ENCODE results near the gene AP3D1. TPM values are rescaled to one million over a fixed set of nuclear protein-coding genes. Genes with fewer than 3 reads are reported as not detected.
A peak's percentile ranks its signal among the peaks of the same experiment; 100 is the strongest.
"Not testable (repeated sequence)": the region's sequence is repeated elsewhere in the genome, so short reads cannot be mapped to it uniquely, and the experiment has no call there.

The AP3D1 gene
- 50.3 and 54.1 TPM in 2 replicates for polyA plus RNA-seq (2014; cell fraction: cytosol; rRNA removed)
- polyA plus RNA-seq (2014; cell fraction: nucleus; rRNA removed): 93.0 and 103 TPM in 2 replicates

DNA sequence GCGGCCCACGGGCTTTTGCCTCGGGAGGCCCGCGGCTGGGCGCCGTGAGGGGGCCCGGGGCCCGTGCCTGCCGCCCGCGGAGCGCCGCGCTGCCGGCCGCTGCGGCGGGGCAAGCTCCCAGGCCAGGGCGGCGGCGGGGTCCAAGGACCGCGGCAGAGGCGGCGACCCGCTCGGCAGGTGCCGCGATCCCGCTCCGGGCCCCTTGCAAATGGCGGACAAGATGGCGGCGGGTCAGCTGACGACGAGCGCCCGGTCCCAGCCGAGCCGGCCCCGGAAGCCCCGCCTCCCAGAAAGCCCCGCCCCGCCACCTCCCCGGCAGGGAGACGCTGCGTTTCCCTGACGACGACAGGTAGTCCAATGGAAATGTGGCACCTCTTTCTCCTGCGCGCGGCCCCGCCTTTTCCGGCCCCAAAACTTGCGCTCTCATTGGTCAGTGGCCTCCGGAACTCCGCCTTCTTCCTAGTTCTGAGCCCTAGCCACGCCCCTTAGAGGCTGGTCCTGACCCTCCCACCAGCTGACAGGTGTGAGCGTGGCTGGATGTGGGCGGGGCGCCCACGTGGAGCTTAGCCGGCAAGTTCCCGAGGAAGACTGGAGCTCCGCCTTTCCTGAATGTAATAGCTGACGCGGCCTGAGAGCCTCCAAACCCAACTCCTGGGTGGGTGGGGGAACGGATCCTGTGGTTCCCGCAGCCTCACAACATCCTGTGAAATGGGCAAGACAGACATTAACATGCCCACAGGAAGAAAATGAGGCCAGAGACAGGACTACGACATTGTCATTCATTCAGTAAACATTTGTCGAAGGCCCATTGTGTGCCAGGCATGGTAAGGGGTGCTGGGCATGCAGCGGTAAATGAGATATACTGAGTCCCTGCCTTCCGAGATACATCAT, at the start of gene AP3D1:
Gene AP3D1 (minus strand): TSS at position 228 of the 891 bp plus-strand sequence. CDS start 232 bp downstream, outside the sequence.
- peak; percentile 98 for DNase-seq (ENCODE audit: low spot score)

DNA sequence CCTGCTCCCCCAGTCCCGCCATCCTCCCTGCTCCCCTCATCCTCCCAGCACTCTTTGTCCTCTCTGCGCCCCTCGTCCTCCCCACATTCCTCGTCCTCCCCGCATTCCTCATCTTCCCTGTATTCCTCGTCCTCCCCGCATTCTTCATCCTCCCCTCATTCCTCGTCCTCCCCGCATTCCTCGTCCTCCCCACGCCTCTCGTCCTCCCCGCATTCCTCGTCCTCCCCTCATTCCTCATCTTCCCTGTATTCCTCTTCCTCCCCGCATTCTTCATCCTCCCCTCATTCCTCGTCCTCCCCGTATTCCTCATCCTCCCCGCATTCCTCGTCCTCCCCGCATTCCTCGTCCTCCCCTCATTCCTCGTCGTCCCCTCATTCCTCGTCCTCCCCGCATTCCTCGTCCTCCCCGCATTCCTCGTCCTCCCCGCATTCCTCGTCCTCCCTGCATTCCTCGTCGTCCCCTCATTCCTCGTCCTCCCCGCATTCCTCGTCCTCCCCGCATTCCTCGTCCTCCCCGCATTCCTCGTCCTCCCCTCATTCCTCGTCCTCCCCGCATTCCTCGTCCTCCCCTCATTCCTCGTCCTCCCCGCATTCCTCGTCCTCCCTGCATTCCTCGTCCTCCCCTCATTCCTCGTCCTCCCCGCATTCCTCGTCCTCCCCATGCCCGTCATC, 49.4 kb upstream of the AP3D1 start:
- DNase-seq (ENCODE audit: low spot score): not testable (repeated sequence)

DNA sequence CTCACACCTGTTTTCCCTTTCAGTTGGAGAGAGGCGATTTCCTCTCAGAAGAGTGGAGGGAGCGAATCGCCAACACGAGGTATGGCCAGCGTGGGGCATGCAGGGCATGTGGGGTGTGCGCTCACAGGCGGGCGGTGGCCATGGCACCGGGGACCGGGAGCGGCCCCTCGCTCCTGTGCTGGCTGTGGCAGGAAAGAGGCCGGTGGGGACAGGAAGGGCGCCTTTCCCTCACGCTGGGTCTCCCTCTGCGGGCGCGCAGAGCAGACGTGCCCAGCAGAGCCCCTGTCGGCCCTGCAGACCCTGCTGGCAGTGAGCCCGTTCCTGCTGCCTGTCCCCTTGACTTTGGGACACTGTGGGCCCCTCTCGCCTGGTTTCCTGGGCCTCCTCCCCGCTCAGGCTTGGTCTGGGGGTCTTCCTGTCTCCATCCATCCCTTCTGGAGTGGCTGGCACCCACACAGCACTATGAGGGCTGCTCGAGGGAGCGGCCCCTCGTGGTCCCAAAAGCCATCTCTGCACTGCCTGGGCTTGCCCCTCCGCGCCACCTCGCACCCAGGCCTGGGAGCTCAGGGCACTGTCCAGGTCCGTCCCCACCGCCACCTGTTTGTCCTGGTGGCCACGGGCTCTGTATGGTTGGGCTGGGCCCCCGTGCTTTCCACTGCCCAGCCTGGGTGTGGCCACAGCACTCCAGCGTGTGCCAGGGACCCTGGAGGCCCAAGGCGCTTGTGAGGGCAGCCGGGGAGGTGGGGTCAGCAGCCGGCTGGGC, 48.7 kb upstream of the AP3D1 start:
- DNase-seq (ENCODE audit: low spot score): no peak

DNA sequence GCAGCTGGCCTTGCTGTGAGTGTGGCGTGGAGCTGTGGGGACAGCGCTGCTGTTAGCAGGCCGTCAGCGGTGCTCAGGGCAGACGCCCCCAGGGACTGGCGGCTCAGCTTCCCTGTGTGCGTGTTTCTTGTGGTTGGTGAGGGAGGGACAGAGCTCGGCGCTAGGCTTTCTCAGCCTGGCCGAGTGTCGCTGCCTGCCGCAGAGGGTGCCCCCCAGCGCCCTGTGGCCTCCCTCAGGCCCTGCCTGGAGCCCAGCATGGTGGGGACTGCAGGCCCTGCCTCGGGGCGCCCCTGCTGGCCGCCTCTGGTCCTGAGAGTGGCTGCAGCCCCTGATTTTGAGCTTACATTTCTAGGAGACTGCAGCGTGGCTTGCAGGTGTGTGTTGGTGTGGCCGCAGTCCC, 47.8 kb upstream of the AP3D1 start:
- DNase-seq (ENCODE audit: low spot score): peak; percentile 52

DNA sequence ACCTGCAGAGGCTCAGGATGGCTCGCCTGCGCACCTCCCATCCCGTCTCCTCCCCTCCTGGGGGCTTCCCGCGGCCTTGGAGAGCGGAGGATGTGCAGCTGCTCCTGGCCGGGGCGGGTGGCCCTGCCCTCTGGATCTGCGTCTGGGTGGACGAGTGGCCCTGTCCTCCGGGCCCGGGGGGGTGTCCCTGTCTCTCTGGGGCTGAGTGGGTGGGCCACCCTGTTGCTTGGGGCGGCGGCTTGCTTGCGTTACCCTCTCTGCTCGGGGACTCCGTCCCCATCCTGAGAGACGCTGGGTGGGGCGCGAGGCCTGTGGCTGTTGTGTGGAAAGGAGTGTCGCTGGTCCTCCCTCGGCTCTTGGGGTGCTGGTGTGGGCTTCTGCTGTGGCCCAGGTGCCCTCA, 47.0 kb upstream of the AP3D1 start:
- DNase-seq (ENCODE audit: low spot score): no peak

DNA sequence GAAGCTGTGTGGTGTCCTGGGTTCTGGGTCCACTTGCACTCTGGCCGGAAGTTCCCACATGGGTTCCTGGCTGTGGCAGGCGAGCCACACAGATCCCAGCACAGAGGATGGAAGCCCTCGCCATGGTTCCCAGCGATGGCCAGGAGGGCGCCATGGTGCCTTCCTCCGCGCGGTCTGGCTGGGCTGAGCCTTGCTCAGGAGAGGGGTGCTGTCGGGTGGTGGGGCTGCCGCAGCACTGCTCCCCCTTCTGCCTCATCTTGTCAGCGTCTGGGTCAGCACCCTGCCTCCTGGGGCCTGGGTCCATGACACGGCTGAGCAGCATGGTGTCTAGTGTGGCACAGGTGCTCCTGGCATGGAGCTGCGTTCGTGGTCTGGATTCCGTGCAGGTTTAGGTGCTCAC, 45.9 kb upstream of the AP3D1 start:
- DNase-seq (ENCODE audit: low spot score): no peak

DNA sequence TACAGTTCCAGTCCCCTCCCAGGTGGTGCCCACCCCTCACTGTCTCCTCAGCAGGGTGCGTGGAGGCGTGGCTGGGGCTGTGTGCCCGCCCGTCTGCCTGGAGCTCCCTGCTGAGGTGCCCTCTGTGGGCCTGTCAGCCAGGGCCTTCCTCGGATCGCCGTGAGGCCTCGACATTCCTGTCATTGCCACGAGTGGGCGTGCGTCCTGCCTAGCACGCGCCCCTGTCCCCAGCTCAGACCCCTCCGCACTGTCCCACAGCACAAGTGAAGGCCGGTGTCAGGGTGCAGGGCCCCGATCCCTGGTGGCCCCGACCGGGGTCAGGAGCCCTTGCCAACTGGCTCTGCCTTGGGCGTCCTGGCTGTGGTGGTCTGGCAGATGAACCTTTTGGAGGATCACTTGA, 44.5 kb upstream of the AP3D1 start:
- DNase-seq (ENCODE audit: low spot score): no peak

DNA sequence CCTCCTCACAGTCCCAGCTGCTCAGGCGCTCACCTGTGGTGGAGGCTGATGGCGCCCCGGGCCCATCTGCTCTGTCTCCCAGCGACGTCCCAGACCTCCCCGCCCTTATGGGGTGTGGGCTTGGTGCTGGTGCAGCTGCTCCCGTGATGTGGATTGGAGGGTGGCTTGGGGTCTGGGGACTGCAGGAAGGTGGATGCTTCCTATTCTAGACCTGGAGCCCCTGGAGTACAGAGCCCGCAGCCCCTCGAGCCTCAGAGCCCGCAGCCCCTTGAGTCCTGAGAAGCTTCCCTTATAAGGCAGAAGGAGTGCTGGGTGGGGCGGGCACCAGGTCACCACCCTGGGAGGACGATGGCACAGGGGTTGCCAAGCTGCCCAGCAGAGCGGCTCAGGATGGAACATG, 44.0 kb upstream of the AP3D1 start:
- no peak for DNase-seq (ENCODE audit: low spot score)

DNA sequence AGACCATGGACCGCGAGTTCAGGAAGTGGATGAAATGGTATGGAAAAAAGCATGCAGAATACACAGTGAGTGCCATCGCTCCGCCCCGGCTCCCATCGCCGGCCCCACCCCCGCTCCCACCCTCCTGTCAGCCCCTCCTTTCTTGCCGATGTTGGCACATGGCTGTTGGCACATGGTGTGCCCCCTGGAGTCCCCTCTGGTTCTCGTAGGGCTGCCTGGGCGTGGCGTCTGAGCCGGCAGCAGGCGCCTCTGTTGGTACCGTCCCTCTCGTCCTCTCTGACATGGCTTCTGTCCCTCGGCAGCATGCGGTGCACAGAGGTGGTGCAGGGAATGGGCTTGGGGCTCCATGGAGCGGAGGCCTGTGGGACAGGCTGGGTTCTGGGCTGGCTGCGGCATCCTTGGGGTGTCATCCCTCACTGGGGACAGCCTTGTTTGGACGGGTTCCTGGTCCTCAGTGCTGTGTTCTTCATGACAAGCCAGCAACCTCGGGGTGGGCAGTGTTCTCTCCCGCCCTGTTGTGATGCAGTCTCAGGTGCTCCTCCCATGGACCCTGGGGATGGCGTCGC, 43.2 kb upstream of the AP3D1 start:
- DNase-seq (ENCODE audit: low spot score): no peak

DNA sequence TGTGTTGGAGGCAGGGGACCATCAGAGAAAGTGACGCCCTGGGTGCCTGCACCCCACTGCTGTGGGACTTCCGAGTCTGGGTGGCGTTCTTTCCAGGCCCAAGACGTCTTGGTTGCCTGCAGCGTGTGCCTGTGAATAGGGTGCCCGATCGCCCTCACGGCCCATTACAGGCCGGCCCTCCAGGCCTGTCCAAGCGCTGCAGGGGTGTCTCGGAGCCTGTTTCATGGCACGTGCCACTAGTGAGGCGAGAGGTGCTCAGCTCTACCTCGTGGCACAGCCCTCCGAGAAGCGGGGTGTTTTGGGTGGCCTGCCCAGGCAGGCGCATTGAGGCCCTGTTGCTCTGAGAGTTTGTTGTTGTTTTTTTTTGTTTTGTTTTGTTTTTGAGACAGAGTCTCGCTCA, 42.4 kb upstream of the AP3D1 start:
- no peak for DNase-seq (ENCODE audit: low spot score)

DNA sequence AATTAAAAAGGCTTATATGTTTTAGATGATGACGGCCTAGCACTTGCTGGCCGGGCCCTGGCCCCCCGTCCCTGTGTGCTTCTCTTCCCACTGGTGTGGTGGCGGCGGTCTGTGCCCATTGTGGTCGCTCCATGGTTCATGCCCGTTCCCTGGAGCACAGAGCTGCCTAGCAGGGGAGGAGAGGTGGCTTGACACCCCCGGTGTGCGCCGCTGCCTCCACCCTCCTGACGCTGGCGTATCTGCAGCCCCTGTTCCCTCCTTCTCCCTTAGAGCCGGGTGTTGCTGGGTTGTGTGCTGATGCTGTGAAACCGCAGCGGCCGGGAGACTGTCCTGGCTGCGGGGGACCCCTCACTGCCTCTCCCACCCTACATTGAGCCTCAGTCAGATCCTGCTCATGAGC, 41.5 kb upstream of the AP3D1 start:
- no peak for DNase-seq (ENCODE audit: low spot score)

DNA sequence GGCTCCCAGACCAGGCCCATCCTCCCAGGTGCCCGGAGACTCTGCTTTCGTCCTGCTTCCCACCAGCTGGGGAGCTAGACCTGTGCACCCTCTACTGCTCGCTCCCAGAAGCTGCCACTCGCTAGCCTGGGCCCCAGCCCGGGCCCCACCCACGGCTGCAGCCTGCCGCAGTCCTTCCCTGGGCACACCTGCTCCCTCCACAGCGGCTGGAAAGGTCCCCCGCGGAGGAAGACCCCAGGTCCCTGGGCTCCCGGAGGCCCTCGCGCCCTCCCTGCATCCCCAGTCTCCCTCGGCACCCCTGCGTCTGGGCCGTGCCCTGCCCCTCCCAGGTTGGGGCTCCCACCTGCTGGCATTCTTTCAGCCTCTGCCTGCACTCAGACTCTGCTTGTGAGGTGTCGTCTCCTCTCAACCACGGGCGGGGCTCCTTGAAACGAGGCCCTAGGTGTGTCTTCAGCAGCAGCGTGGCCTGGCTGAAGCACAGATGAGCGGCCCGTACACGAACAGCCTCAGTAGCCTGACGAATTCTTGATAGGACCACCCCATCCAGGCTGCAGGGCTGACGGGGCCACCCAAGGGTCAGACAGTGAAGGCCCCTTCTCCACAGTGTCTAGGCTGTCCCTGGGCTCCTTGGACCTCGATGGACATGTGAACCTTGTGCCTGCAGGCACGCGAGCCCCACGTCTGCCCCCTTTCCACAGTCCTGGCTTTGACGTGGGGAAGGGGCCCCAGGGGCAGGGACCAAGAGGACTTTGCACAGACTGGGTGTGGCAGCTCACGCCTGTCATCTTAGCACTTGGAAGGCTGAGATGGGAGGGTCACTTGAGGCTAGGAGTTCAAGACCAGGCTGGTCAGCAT, 40.3 kb upstream of the AP3D1 start:
- no peak for DNase-seq (ENCODE audit: low spot score)

DNA sequence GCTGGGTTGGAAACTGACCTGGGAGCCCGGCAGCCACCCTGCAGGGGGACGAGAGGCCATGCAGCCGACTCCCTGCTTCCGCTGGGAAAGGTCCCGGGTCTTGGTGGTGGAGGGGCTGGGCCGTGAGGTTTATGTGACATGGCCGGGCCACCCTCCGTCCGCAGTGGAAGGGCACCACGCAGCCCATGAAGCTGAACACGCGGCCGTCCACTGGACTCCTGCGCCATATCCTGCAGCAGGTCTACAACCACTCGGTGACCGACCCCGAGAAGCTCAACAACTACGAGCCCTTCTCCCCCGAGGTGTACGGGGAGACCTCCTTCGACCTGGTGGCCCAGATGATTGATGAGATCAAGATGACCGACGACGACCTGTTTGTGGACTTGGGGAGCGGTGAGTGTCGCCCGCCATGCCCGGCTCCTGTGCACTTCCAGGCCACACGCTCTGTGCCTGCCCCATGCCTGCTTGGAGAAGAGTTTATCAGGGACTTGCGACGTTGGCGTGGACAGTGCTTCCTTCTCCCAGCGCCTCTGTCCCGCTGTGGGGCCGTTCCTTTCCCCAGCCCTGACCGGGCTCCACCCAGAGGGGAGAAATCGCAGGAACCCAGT, 39.6 kb upstream of the AP3D1 start:
- DNase-seq (ENCODE audit: low spot score): no peak

DNA sequence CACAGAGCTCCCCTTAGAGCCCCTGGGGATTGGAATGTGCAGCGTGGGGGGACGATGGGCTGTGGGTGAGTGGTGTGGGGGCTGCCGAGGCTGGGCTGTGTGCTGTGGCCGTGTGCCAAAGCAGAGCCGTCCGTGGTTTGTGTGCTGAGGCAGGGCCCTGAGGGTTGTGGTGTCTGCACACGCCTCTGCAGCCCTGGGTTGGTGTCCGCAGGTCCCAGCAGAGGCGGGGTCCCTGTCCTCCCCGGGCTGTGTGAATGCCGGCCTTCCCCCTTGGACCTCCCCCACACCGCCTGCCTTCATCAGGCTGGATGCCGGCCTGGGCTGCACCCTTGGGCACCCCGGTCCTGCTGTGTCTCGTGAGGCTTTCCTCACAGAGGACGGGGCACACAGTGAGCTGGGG, 38.5 kb upstream of the AP3D1 start:
- no peak for DNase-seq (ENCODE audit: low spot score)

DNA sequence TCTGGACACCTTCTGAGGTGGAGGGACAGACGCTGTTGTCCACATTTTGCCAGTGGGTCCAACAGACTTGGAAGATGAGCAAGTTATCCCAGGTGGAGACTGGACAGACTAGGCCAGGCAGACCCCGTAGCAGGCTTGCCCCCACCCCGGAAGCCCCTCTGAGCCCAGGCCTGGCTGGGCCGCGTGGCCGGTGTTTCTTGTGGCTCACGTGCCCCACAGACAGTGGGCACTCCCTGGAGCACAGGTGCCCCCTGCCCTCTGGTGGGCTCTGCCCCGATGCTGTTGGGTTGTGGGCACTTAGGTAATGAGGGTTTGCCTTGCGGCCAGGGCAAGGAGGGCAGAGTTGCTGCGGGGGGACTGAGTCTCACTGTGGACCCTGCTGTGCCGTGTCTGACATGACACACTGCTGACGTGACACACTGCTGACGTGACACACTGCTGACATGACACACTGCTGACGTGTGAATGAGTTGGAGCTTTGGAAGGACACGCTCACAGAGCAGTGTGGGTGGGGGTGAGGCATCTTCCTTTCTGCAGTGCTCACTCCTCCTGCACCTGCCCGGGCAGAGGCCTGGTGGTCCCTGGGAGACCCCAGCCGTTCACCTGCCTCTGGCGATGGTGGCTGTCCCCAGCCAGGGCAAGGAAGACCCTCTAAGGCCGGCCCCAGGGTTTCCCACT, 37.5 kb upstream of the AP3D1 start:
- no peak for DNase-seq (ENCODE audit: low spot score)

DNA sequence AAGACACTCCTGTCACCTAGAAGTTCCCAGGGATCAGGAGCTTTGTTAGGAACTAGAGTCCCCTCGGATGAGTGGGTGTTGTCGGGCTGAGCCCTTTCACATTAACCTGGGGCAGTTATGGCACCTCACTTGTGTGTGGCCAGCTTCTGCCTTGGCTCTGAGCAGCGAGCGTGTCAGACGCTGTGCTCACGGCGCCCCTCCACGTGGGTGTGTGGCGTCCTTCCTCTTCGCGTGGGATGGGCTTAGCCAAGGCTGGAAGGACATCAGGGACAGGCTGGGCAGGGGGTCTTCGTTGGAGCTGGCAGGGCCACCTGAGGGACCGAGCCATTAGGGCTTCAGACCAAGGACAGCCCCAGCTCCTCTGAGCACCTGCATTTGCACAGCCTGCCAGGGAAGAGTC, 35.8 kb upstream of the AP3D1 start:
- no peak for DNase-seq (ENCODE audit: low spot score)

DNA sequence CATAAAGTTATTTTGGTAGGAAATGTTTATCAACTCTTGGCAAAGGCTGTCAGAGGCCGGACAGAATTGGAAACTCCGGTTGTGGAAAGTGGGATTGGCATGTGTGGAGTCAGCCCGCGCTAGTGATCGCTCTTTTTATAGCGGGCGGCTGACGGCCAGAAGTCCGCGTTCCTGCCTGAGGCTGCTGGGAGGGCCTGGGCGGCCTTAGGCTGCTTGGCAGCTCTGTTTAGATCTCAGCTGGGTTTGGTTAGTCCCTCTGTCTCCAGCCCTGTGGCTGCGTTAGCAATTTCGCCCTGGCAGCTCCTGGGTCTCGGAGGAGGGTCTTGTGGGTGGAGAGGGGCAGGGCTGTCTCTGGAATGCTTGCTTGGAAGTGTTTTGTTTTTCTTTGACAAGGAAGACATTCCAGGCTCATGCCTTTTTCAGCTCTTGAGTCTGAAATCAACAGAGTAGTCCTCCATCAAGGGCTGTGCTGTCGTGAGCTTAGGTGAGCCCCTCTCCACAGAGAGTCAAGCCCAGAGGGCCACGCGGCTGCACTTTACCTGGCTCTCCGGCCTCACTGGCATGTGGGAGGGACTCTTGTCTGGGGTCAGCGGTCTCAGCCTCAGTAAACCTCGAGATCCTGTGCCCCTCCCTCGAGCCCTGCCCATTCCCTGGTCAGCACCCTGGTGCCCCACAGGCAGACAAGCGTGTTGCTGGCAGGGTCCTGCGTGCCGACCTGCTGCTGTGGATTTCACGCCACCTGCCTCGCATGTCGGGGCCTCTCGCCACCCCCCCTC, 34.9 kb upstream of the AP3D1 start:
- no peak for DNase-seq (ENCODE audit: low spot score)

DNA sequence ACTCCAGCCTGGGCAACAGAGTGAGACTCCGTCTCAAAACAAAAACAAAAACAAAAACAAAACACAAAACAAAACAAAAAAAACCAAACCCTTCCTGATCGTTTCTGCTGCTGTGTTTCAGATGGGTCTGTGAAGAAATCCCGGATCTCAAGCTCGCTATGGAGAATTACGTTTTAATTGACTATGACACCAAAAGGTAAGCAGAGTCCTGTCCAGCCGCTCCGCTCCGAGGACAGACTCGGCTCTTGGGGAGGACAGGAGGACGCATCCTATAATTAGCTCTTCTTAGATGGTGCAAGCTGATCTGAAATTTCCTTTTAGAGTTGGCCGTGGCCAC, 34.3 kb upstream of the AP3D1 start:
- no peak for DNase-seq (ENCODE audit: low spot score)

DNA sequence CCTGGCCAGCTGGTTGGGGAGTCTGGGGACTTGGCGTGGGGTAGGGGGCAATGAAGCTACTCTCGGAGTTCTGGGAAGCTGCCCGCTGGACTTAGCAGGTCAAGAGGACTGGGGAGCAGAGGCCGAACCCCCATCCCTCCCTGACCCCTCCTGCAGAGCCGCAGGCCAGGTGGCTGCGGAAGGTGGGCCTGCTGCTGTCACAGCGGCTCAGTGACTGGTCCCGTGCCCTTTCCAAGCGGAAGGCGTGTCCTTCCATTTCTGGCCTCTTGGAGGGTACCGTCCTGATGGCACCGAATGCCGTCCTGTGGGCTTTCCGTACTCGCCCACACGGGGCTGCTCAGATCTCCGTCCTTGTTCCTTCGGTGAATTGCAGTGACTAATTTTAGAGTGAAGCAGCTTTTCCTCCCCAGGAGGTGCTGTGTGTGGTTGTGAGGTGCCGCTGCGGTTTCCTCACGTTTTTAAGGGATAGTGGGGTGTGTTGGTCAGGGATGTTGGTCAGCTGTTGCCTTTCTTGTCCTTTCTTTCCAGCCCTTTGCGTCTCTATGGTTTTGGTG, 33.1 kb upstream of the AP3D1 start:
- no peak for DNase-seq (ENCODE audit: low spot score)
